RPMI7951 (cell line): ENCODE data around the gene NAA40. TPM values are rescaled to one million over a fixed set of nuclear protein-coding genes. Genes with fewer than 3 reads are reported as not detected.
"Not testable (repeated sequence)": the region's sequence is repeated elsewhere in the genome, so short reads cannot be mapped to it uniquely, and the experiment has no call there.

Source experiments
- DNase-seq: peaks from one replicate; pipeline ENCODE4 v3.0.0-alpha.2; 2012; ENCODE audit warnings: low read depth
- total RNA-seq: library from RNA; depleted of rRNA; stranded (reverse); fragments of >200 nt; shearing (Covaris generic); gene quantifications from 2 replicates; pipeline ENCODE4 v1.2.3, GENCODE V29; 2014

Gene NAA40
- total RNA-seq, 1 experiment from 2014 or later, result 10.8 TPM

GRCh38 chr11:63939397-63939891 is 642 bp downstream of the NAA40 start:
- DNase-seq, result no peak

GRCh38 chr11:63940786-63941185 is 2.0 kb downstream of the NAA40 start:
- no peak for DNase-seq

- no peak for DNase-seq
Observed at GRCh38 chr11:63941901-63942300, 3.1 kb downstream of the NAA40 start.

GRCh38 chr11:63942803-63943202 is 4.0 kb downstream of the NAA40 start:
- no peak for DNase-seq

GRCh38 chr11:63944987-63945386 is 6.2 kb downstream of the NAA40 start:
- DNase-seq, result no peak

- peak; percentile 66 for DNase-seq
Observed at GRCh38 chr11:63945477-63946163, 6.8 kb downstream of the NAA40 start.

GRCh38 chr11:63951779-63952536 is 13.2 kb downstream of the NAA40 start:
- DNase-seq, result no peak

- no peak for DNase-seq
Observed at GRCh38 chr11:63952570-63952969, 13.8 kb downstream of the NAA40 start.

GRCh38 chr11:63958008-63958407 is 19.2 kb downstream of the NAA40 start:
- DNase-seq, result no peak

- DNase-seq, result peak; percentile 48
Observed at GRCh38 chr11:63961608-63962412, 23.0 kb downstream of the NAA40 start.

- DNase-seq, result not testable (repeated sequence)
Observed at GRCh38 chr11:63963895-63964294, 25.1 kb downstream of the NAA40 start.

- no peak for DNase-seq
Observed at GRCh38 chr11:63966444-63966843, 27.6 kb downstream of the NAA40 start.

- DNase-seq, result no peak
Observed at GRCh38 chr11:63969461-63969860, 30.7 kb downstream of the NAA40 start.

- DNase-seq, result no peak
Observed at GRCh38 chr11:63970902-63971301, 32.1 kb downstream of the NAA40 start.

GRCh38 chr11:63973912-63974258 is 35.1 kb downstream of the NAA40 start:
- not testable (repeated sequence) for DNase-seq

GRCh38 chr11:63974259-63975143 is 35.7 kb downstream of the NAA40 start, which contains the start of gene COX8A:
COX8A (plus strand) TSS chr11:63974620; CDS start chr11:63974681, 61 bp downstream.
- DNase-seq, result peak; percentile 100

GRCh38 chr11:63978551-63979239 is 39.9 kb downstream of the NAA40 start:
- DNase-seq, result no peak

- DNase-seq, result no peak
Observed at GRCh38 chr11:63979426-63979825, 40.6 kb downstream of the NAA40 start.

- DNase-seq, result no peak
Observed at GRCh38 chr11:63985812-63986155, 47.0 kb downstream of the NAA40 start.

- peak; percentile 91 for DNase-seq
Observed at GRCh38 chr11:63986156-63986931, 47.5 kb downstream of the NAA40 start, which contains the start of gene OTUB1. OTUB1 (plus strand) TSS chr11:63986438; CDS start chr11:63986457, 19 bp downstream.
